ENCODE measurements around the gene FSTL5. TPM values are rescaled to one million over a fixed set of nuclear protein-coding genes. Genes with fewer than 3 reads are reported as not detected.

Gene FSTL5
- total and polyA plus RNA-seq, 9 of the 15 experiments (the other 6 are each of a cell fraction or from before 2014, with no cell fraction given), result 0.09 to 3.1 (median 0.50) TPM; not detected in 1

- Histone ChIP-seq H3K9ac (ENCODE audit: insufficient read depth in 1 of 2, low read depth in 2 of 2, low read length in 2 of 2) (no peak overlapping the region), H3K9me3 (replicated peaks; ENCODE audit: control insufficient read depth, insufficient read depth, low read depth, low read length) (no peaks in the 10 kb centered on the region), H3K27me3 (ENCODE audit: control insufficient read depth in 2 of 2, insufficient read depth in 2 of 2, low read length in 2 of 2) (no peaks in the 10 kb centered on the region), H3K4me1 (replicated peaks in 1 of 2; ENCODE audit: control insufficient read depth in 2 of 2, insufficient read depth in 2 of 2, low read length in 2 of 2) (no peaks in the 10 kb centered on the region), H3K79me2 (ENCODE audit: control insufficient read depth, insufficient read depth, low read length) (no peaks in the 10 kb centered on the region), H2AFZ (ENCODE audit: low read depth, low read length) (no peak overlapping the region), H4K20me1 (replicated peaks; ENCODE audit: control insufficient read depth, insufficient read depth, low read length) (no peaks in the 10 kb centered on the region), H3K4me3 (no peak overlapping the region), H3K4me2 (ENCODE audit: insufficient read depth, low read length) (no peak overlapping the region), H3K27ac (ENCODE audit: extremely low read depth, low read depth, low read length) (no peak overlapping the region), H3K9me1 (ENCODE audit: control insufficient read depth, insufficient read depth, low read length) (no peaks in the 10 kb centered on the region), H3K36me3 (ENCODE audit: control insufficient read depth, insufficient read depth, low read length) (no peaks in the 10 kb centered on the region)
- FAIRE-seq, result no peak
- ATAC-seq, result no peak
- intact Hi-C loops (cut with micrococcal nuclease), result no loop called here
- TF ChIP-seq, protein P1, sequence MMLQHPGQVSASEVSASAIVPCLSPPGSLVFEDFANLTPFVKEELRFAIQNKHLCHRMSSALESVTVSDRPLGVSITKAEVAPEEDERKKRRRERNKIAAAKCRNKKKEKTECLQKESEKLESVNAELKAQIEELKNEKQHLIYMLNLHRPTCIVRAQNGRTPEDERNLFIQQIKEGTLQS (IDR thresholded peaks at IDR 0.05), result no peak
- TF ChIP-seq, protein P1 (CRISPR knock-in tag; conservative IDR thresholded peaks at IDR 0.05), result no peak
- TF ChIP-seq U2AF2 (optimal IDR thresholded peaks at IDR 0.05; ENCODE audit: low read depth, low read length), result no peak
- TF ChIP-seq RBBP5 (IDR thresholded peaks at IDR 0.05; ENCODE audit: borderline replicate concordance, insufficient read depth, low read length, poor library complexity, severe bottlenecking), result no peak
- TF ChIP-seq BHLHE40 (IDR thresholded peaks at IDR 0.05; ENCODE audit: low read length), result no peak
- no peak for TF ChIP-seq E2F4 (CRISPR knock-in tag; IDR thresholded peaks at IDR 0.05; ENCODE audit: low read depth)
- TF ChIP-seq ZNF707 (CRISPR knock-in tag; conservative IDR thresholded peaks at IDR 0.05), result no peak
- no peak for TF ChIP-seq TFE3 (CRISPR knock-in tag; IDR thresholded peaks at IDR 0.05)
- TF ChIP-seq CBFA2T3 (IDR thresholded peaks at IDR 0.05), result no peak
- TF ChIP-seq STAT5B (CRISPR knock-in tag; IDR thresholded peaks at IDR 0.05), result no peak
- TF ChIP-seq KAT8 (IDR thresholded peaks at IDR 0.05; ENCODE audit: low read depth), result no peak
- no peak for TF ChIP-seq TSC22D4 (tag; IDR thresholded peaks at IDR 0.05)
- WGBS (ENCODE audit: insufficient coverage, low coverage, missing lambda C conversion rate), result no CpG with 5 or more reads among the region's 12 CpGs
- no peak for DNase-seq (ENCODE audit: extremely low read depth in 1 of 4, low spot score in 3 of 4)
- ChIA-PET POLR2A (no interaction called here), CTCF (ENCODE audit: low intra/inter-chr PET ratio) (no interaction called here)
- BruUV-seq (replicated peaks), result no TSS peak
- in situ Hi-C loops (cut with MboI), result no loop called here
These were observed 516.0 kb downstream of the FSTL5 start for GRCh38 chr4:161647757-161648156.
